KMS-11 (cell line): ENCODE results near the gene TMEM176B.

Source experiments
- H2AFZ ChIP-seq: fragments of 200-600 bp; sonication (generic); 2 replicates; pipeline ENCODE4 v1.6.1; 2016; ENCODE audit warnings: antibody characterized with exemption, mixed run types, low read depth
- H3K27ac ChIP-seq: fragments of 200-600 bp; sonication (generic); 2 replicates; pipeline ENCODE4 v1.6.1; 2016; ENCODE audit warnings: mild to moderate bottlenecking, mixed run types
- H3K27me3 ChIP-seq: fragments of 200-600 bp; sonication (generic); 2 replicates; pipeline ENCODE4 v1.6.1; 2017; ENCODE audit warnings: mild to moderate bottlenecking, low read depth, mixed run types, moderate library complexity; ENCODE audit not compliant: insufficient read depth
- H3K36me3 ChIP-seq: fragments of 200-600 bp; sonication (generic); 2 replicates; pipeline ENCODE4 v1.6.1; 2017; ENCODE audit warnings: mild to moderate bottlenecking, mixed run types; ENCODE audit not compliant: insufficient read depth
- H3K4me1 ChIP-seq: fragments of 200-600 bp; sonication (generic); 2 replicates; pipeline ENCODE4 v1.6.1; 2016; ENCODE audit warnings: mild to moderate bottlenecking, low read depth, mixed run types; ENCODE audit not compliant: poor library complexity, severe bottlenecking
- H3K4me2 ChIP-seq: fragments of 200-600 bp; sonication (generic); 2 replicates; pipeline ENCODE4 v1.7.0; 2016; ENCODE audit warnings: mild to moderate bottlenecking, mixed run types
- H3K4me3 ChIP-seq: fragments of 200-600 bp; sonication (generic); IDR thresholded peaks from 2 replicates; pipeline ENCODE4 v1.6.1; 2017; ENCODE audit warnings: low read depth, low read length, mixed read lengths; ENCODE audit not compliant: insufficient read depth
- H3K79me2 ChIP-seq: fragments of 200-600 bp; sonication (generic); 2 replicates; pipeline ENCODE4 v1.6.1; 2016; ENCODE audit warnings: low read depth, mixed run types; ENCODE audit not compliant: insufficient read depth
- H3K9ac ChIP-seq: fragments of 200-600 bp; sonication (generic); 2 replicates; pipeline ENCODE4 v1.6.1; 2016; ENCODE audit warnings: mild to moderate bottlenecking, mixed run types
- H4K20me1 ChIP-seq: fragments of 200-600 bp; sonication (generic); 2 replicates; pipeline ENCODE4 v1.6.1; 2016; ENCODE audit warnings: mild to moderate bottlenecking, mixed run types; ENCODE audit not compliant: insufficient read depth
- TF ChIP-seq, protein P1 (sequence below): fragments of 200-600 bp; sonication (generic); conservative IDR thresholded peaks from 2 replicates; pipeline ENCODE4 v1.6.1; 2017; ENCODE audit warnings: low read depth, mild to moderate bottlenecking, antibody characterized with exemption, low read length, moderate library complexity, mixed read lengths

The TMEM176B gene

GRCh38 chr7:150831851-150832250 lies 31.7 kb upstream of the TMEM176B start:
- Histone ChIP-seq H4K20me1 (no peaks in the 10 kb centered on the region), H3K9ac (no peak overlapping the region), H3K79me2 (no peaks in the 10 kb centered on the region), H3K4me1 (no peaks in the 10 kb centered on the region), H3K4me2 (no peak overlapping the region), H3K27me3 (no peaks in the 10 kb centered on the region), H3K4me3 (no peak overlapping the region), H3K36me3 (no peaks in the 10 kb centered on the region), H2AFZ (no peak overlapping the region), H3K27ac (no peak overlapping the region)
- TF ChIP-seq, protein P1, sequence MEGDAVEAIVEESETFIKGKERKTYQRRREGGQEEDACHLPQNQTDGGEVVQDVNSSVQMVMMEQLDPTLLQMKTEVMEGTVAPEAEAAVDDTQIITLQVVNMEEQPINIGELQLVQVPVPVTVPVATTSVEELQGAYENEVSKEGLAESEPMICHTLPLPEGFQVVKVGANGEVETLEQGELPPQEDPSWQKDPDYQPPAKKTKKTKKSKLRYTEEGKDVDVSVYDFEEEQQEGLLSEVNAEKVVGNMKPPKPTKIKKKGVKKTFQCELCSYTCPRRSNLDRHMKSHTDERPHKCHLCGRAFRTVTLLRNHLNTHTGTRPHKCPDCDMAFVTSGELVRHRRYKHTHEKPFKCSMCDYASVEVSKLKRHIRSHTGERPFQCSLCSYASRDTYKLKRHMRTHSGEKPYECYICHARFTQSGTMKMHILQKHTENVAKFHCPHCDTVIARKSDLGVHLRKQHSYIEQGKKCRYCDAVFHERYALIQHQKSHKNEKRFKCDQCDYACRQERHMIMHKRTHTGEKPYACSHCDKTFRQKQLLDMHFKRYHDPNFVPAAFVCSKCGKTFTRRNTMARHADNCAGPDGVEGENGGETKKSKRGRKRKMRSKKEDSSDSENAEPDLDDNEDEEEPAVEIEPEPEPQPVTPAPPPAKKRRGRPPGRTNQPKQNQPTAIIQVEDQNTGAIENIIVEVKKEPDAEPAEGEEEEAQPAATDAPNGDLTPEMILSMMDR = no peak

DNA sequence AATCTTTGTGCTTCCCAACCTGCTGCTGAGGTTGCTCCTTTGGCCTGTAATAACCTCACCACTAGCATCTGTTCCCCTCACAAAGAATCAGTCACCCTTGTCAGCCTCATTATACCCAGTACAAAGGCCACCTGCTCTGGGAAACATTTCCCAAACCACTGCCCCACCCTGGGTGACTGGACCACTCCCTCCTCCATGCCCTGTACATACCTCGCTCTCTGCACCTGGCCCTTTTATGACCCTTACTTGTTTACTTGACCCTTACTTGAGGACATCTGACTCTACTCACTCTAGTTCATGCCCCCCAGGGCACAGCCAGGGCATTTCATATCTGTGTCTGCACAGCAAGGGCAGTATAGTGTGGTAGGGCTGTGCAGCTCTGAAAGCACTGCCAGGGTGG lies 30.8 kb upstream of the TMEM176B start:
- Histone ChIP-seq H3K79me2 (no peaks in the 10 kb centered on the region), H2AFZ (no peak overlapping the region), H3K4me1 (no peaks in the 10 kb centered on the region), H3K27me3 (no peaks in the 10 kb centered on the region), H3K4me2 (no peak overlapping the region), H4K20me1 (no peaks in the 10 kb centered on the region), H3K36me3 (no peaks in the 10 kb centered on the region), H3K27ac (no peak overlapping the region), H3K9ac (no peak overlapping the region), H3K4me3 (no peak overlapping the region)
- TF ChIP-seq, protein P1 = no peak

DNA sequence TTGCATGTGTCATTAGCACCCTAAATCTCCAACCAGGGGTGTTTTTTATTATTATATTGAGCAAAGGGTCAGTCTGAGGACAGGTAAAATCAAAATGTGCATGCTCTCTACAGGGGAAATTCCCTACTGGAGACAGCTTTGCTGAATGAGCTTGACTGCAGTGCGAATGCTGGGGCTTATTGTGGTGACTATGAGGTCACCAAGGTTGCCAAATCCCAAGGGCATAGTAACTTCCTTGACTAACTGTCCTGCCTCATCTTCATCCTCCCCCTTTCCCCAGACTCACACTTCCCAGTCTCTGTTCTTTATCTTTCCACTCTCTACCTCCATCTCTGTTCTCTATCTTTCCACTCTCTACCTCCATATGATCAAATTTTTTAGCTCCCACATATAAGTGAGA lies 29.3 kb upstream of the TMEM176B start:
- H3K4me2 ChIP-seq = no peak overlapping the region
- no peak overlapping the region for H3K9ac ChIP-seq
- H3K36me3 ChIP-seq = no peaks in the 10 kb centered on the region
- TF ChIP-seq, protein P1 = no peak
- H4K20me1 ChIP-seq = no peaks in the 10 kb centered on the region
- no peak overlapping the region for H3K27ac ChIP-seq
- H3K4me1 ChIP-seq = no peaks in the 10 kb centered on the region
- H2AFZ ChIP-seq = no peak overlapping the region
- H3K79me2 ChIP-seq = no peaks in the 10 kb centered on the region
- H3K27me3 ChIP-seq = no peaks in the 10 kb centered on the region
- no peak overlapping the region for H3K4me3 ChIP-seq

GRCh38 chr7:150828384-150828783 lies 28.2 kb upstream of the TMEM176B start:
- no peak overlapping the region for H2AFZ ChIP-seq
- TF ChIP-seq, protein P1 = no peak
- H3K27me3 ChIP-seq = no peaks in the 10 kb centered on the region

More at GRCh38 chr7:150828384-150828783, 28.2 kb upstream of the TMEM176B start:
- Histone ChIP-seq H4K20me1 (no peaks in the 10 kb centered on the region), H3K79me2 (no peaks in the 10 kb centered on the region), H3K4me2 (no peak overlapping the region), H3K27ac (no peak overlapping the region), H3K9ac (no peak overlapping the region), H3K4me1 (no peaks in the 10 kb centered on the region), H3K4me3 (no peak overlapping the region), H3K36me3 (no peaks in the 10 kb centered on the region)
